Measurements from ENCODE around the gene CENPF. TPM values are rescaled to one million over a fixed set of nuclear protein-coding genes. Genes with fewer than 3 reads are reported as not detected.
"Not testable (repeated sequence)": the region's sequence is repeated elsewhere in the genome, so short reads cannot be mapped to it uniquely, and the experiment has no call there.

CENPF gene
- polyA plus RNA-seq, 4 donors = 59.1 to 110 (median 89.4) TPM

DNA sequence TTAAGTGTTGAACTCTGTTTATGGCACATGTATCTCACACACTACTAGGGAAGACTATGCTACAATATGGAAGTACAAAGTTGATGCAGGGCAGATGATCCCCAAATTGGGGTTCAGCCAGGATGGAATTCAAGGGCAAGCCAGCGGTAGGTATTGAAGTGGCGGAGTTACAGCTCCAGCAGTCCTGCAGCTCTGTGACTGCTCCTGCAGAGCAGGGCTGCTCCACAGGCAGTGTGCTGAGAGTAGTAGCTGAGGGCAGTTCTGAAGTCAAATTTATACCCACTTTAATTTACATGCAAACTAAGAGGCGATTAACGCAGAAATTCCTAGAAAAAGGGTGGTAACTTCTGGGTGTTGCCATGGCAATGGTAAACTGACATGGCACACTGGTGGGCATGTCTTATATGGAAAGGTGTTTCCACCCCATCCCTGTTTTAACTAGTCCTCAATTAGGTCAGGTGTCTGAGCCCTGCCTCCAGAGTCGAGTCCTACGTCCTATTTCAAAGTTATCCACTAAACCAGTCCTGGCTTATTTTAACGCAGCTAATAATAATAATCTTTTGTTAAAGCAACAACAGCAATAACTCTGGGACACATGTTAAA is 20.6 kb upstream of the CENPF start:
- DNase-seq (ENCODE audit: low read depth in 4 of 4, low spot score in 3 of 4) = no peak

DNA sequence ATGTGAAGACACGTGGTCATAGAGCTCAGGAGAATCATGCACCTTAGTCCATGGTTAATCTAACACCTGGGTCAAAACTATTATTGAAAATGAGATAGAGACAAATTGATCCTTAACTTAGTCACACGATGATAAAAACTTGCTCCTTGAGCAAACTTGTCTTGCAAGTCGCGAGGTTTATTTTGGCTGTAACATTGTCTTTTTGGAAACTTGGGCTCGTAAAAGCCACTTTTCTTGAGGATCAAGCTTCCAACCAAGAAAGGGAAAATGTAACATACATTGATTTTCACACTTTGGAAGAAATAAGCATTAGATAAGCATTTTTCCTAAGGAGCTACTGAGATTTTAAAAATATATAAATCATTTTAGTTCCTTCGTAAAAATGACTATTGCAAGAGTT is 19.9 kb upstream of the CENPF start:
- no peak for DNase-seq (ENCODE audit: low read depth in 4 of 4, low spot score in 3 of 4)

GRCh38 chr1:214583824-214584554 is 19.0 kb upstream of the CENPF start:
- no peak for DNase-seq (ENCODE audit: low read depth in 4 of 4, low spot score in 3 of 4)

- DNase-seq (ENCODE audit: low read depth in 4 of 4, low spot score in 3 of 4) = no peak
Observed at GRCh38 chr1:214584805-214585766, 17.9 kb upstream of the CENPF start.

GRCh38 chr1:214586621-214587020 is 16.4 kb upstream of the CENPF start:
- DNase-seq (ENCODE audit: low read depth in 4 of 4, low spot score in 3 of 4) = no peak

DNA sequence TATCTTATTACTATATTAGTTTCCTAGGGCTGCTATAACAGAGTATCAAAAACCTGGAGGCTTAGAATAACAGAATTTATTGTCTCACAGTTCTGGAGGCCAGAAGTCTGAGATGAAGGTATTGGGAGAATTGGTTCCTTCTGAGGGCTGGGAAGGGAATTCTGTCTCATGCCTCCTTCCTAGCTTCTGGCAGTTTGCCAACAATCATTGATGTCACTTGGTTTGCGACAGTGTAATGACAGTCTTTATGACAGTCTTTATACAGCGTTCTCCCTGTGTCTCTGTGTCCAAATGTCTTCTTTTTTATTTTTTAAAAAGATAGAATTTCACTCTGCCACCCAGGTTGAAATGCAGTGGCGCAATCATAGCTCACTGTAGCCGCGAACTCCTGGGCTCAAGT is 15.8 kb upstream of the CENPF start:
- DNase-seq (ENCODE audit: low read depth in 4 of 4, low spot score in 3 of 4) = no peak

DNA sequence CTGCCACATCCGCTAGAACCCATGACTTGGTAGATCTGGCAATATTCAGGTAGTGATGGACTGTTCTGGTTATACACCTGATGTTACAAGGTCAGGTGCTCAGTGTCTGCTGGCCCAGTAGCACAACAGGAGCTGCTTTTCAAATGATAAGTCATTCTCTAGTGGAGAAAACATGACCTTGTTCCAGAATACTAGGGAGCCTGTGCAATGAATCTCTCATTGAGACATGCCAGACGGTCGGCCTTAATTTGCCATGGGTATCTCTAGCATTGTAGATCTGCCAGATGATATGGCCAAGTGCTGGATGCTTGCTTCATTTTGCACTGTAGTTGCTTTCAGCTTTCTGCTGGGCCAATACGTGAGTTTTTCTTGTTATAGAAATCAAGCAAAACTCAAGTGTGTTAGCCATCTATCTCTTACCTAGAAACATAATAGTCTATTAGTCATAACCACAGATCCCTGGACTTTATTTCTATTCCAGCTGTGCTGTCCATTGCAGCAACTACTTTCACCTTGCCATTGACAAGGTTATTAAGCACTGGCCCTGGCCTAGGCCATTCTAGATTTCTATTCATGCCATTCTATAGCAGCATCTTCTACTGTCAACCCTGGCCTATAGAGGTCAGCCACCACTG is 13.9 kb upstream of the CENPF start:
- no peak for DNase-seq (ENCODE audit: low read depth in 4 of 4, low spot score in 3 of 4)

DNA sequence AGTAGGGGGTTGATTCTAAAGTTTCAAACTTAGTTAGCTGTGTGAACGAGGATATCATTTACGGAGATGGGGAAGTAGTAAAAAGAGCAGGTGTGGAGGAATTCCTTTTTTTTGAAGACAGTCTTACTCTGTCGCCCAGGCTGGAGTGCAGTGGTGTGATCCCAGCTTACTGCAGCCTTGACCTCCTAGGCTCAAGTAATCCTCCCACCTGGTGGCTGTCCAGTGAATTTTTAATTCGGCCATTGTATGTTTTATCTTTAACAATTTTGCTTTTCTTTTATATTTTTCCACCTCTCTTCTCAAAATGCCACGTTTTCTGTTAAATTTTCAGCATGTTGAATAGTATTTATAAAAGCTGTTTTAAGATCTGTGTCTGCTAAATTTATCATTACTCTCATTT is 12.3 kb upstream of the CENPF start:
- DNase-seq (ENCODE audit: low read depth in 4 of 4, low spot score in 3 of 4) = no peak

DNA sequence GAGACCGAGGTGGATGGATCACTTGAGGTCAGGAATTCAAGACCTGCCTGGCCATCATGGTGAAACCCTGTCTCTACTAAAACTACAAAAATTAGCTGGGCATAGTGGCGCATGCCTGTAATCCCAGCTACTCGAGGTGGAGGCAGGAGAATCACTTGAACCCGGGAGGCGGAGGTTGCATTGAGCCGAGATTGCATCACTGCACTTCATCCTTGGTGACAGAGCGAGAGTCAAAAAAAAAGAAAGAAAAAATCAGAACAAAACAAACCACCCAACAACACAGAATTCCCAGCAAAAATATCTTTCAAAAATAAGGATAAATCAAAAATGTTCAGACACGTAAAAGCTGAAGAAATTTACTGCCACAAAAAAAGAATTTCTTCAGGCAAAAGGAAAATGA is 11.1 kb upstream of the CENPF start:
- DNase-seq (ENCODE audit: low read depth in 4 of 4, low spot score in 3 of 4) = not testable (repeated sequence)

DNA sequence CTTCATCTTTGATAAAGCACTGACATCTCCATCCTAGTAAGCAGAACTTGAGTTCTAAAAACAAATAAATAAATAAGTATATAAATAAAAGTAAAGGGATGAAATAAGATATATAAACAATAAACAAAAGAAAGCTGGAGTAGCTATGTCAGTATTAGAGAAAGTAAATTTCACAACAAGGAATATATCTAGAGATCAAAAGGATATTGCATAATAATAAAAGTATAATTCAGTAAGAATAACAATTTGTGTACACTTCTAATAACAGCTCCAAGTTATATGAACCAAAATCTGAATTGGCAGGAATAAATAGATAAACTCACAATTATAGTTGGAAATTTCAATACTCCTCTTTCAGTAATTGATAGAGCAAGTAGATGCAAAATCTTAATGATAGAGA is 9.8 kb upstream of the CENPF start:
- no peak for DNase-seq (ENCODE audit: low read depth in 4 of 4, low spot score in 3 of 4)

GRCh38 chr1:214603819-214604252 is 841 bp downstream of the CENPF start:
- no peak for DNase-seq (ENCODE audit: low read depth in 4 of 4, low spot score in 3 of 4)

- DNase-seq (ENCODE audit: low read depth in 4 of 4, low spot score in 3 of 4) = no peak
Observed at GRCh38 chr1:214604523-214604922, 1.5 kb downstream of the CENPF start.

- not testable (repeated sequence) for DNase-seq (ENCODE audit: low read depth in 4 of 4, low spot score in 3 of 4)
Observed at GRCh38 chr1:214605484-214605883, 2.5 kb downstream of the CENPF start.

- DNase-seq (ENCODE audit: low read depth in 4 of 4, low spot score in 3 of 4) = not testable (repeated sequence)
Observed at GRCh38 chr1:214605933-214606925, 3.2 kb downstream of the CENPF start.

DNA sequence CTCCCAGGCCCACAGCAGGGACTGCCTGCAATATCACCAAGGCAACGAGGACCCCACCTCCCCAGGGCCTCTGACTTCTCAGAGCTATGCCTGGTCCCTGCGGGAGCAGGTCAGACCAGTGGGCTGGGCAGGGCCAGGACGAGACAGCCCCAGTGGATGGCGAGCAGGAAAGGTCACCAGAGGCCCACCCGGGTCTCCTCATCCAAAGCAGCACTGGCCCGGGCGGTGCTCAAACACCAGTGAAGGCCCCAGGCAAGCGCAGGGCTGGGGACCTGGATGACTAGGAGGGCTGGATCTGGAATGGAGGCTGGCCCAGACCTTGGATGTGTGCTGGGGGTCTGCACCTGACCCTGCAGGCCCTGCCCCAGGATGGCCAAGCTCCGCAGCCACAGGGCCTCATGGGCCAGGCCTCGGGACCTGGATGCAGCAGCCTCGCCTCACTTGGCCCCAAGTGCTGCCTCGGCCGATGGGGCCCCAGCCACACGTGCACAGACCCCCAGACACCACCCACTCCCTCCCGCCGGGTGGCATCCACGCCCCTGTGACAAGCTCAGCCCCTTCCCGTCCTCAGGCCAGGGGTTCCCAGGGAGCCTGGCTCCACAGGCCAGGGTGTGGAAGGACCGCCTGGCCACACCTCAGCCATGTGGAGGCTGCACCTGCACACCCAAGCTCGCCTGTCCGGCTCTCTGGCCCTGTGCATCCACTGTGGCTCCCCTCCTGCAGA is 4.7 kb downstream of the CENPF start:
- DNase-seq (ENCODE audit: low read depth in 4 of 4, low spot score in 3 of 4) = not testable (repeated sequence)

DNA sequence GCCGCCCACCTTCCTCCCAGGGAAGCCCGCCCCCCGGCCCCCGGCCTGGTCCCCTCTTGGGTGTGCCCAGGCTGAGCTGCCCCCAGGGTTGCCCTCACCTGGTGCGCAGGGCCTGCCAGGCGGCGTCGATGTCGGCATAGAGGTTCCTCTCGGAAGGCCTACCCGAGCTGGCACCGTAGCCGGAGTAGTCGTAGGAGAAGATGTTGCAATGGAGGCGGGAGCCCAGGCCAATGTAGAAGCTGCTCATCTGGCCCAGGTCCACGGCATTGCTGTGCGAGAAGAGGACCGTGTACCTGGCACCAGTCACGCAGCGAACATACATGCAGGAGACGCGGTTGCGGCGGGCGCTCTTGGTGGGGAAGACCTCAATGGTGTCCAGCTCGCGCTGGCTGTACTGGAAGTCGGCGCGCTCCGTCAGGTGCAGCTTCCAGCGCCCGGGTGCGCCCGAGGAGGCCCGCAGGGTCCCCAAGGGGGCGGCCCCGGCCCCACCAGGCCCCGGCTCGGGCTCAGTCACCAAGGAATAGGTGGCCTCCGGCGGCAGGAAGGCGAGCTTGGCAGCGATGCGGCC is 5.3 kb downstream of the CENPF start:
- not testable (repeated sequence) for DNase-seq (ENCODE audit: low read depth in 4 of 4, low spot score in 3 of 4)

- DNase-seq (ENCODE audit: low read depth in 4 of 4, low spot score in 3 of 4) = not testable (repeated sequence)
Observed at GRCh38 chr1:214608817-214609216, 5.8 kb downstream of the CENPF start.

- DNase-seq (ENCODE audit: low read depth in 4 of 4, low spot score in 3 of 4) = no peak
Observed at GRCh38 chr1:214609692-214610091, 6.7 kb downstream of the CENPF start.

DNA sequence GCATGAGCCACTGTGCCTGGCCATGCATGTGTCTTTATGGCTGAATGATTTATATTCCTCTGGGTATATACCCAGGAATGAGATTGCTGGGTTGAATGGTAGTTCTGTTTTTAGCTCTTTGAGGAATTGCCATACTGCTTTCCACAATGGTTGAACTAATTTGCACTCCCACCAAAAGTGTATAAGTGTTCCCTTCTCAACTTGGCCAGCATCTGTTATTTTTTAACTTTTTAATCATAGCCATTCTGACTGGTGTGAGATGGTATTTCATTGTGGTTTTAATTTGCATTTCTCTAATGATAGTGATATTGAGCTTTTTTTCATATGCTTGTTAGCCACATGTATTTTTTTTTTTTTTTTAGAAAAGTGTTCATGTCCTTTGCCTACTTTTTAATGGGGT is 7.1 kb downstream of the CENPF start:
- DNase-seq (ENCODE audit: low read depth in 4 of 4, low spot score in 3 of 4) = not testable (repeated sequence)
